Stimulated activated CD4-positive, alpha-beta T cell treated with anti-CD3 and anti-CD28 coated beads, Interleukin-15, amount 100 ng/mL, for 1 hour (primary cell): Measurements from ENCODE around the gene SLC25A14.
A peak's percentile ranks its signal among the peaks of the same experiment; 100 is the strongest.

Experiments
- DNase-seq, 2 donors: peaks; one replicate each; pipeline ENCODE4 v3.0.0-alpha.2; 2020; ENCODE audit warnings: low read depth in 1 of 2, low spot score in 1 of 2

Gene SLC25A14

DNA sequence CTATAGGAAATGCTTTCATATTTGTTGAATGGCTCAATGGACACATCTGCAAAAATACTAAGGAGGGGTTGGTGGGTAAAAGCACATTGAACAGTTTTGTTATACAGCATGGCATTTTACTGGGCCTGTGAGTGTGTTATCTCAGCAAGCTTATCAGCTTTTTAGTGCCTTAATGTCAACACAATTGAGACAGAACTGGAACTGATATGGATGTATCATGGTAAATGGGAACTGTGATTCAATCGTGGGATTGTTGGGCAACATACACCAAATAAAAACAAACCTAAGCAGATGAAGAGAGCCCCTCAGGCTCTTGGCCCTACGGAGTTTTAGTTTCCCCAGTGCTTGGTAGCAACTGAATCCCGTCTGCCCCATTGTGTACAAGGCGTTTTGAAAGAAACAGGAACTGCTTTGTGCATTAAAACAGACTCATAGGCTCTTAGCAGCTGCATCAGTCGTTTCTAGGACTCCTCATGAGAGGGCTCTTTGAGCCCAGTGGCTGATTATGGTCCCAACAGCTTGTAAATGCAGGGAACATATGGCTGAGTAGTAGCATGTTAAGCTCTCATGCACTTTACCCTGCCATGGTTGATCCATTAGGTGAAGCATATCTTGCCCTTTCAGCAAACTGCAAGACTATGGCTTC, 38.4 kb downstream of the SLC25A14 start:
- no peak for DNase-seq

DNA sequence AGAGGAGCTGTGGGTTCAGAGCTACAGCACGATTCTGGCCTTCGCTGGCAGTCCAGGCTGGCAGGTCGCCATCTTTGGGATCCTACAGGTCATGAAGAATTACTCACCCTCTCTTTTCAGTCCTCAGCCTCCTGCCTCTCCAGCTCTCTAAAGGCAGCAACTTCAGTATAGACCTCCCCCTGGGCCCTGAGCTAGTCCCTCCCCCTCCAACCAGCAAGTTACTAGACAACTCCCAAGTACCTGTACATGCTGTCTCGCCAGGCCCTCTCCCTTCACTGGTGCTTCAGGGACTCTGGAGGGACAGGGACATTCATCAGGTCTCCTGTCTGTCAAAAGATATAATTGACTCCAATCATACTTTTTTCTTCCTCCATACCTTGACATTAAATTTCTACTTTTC, 45.8 kb downstream of the SLC25A14 start, which contains the start of gene GPR119:
GPR119 (minus strand) TSS at position 155 of the 400 bp plus-strand sequence. CDS start 227 bp downstream, outside the sequence.
- DNase-seq = no peak

DNA sequence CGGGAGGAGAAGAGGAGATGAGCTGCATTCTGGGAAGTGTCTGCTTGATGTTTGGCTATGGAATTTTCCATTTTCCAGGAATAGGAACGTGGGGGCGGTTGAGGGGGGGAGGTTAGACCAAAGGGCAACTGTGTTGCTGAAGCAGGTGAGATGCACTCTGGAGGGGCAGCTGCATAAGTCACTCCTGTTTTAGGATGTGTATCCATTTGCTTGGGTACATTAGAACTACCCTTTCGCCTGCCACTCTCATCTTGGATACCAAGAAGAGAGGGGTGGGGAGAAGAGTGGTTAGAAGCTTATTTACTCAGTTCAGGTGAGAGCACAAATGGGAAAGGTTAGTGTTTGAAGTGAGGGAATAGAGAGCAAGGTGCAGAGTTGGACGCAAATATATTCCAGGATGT, 46.7 kb downstream of the SLC25A14 start:
- DNase-seq = no peak

DNA sequence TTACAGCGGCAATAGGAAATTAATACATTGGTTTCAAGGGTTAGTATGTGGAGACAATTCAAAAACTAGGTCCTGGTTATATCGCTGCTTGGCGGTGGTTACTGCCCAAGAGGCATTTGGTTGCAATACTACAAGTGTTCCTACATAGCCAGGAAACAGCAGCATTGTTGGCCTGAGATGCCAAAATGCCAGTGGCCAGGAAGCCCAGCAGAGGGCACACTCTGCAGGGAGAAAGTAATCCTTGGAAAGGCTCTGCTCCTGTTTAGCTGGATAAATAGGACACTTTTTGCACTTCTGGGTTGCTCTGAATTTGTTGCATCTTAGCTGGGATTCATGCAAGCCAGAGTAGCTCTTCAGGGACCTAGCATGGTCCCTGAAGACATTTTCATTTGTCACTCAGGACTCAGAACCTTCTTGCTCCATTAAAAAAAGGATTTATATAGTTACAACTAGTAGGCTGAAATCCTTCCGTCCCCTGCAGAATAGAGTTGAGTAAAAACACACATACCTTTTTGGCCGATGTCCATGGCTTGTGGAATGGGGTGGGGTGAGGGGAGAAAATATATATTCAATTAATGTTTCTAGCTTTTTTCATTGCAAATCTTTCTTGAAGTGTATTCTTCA, 53.8 kb downstream of the SLC25A14 start:
- DNase-seq = no peak

DNA sequence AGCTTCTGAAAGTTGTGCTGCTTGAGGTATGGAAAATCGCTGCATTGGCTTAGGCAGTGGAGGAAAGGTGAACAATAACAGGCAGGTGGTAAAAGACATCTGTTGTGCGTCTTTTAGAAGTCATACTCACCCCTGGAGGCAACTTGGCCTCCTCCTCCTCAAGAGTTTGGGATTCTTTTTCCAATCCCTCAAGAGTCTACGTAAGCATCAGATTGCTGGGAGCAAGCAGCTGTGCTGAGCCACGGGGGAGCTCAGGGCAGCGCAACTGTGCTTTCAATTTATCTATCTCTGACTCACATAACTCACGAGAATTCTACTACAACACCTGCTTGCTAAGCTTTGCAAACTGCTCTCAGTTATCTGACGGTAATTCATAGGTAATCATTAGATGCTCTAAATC, 55.6 kb downstream of the SLC25A14 start:
- DNase-seq = no peak

DNA sequence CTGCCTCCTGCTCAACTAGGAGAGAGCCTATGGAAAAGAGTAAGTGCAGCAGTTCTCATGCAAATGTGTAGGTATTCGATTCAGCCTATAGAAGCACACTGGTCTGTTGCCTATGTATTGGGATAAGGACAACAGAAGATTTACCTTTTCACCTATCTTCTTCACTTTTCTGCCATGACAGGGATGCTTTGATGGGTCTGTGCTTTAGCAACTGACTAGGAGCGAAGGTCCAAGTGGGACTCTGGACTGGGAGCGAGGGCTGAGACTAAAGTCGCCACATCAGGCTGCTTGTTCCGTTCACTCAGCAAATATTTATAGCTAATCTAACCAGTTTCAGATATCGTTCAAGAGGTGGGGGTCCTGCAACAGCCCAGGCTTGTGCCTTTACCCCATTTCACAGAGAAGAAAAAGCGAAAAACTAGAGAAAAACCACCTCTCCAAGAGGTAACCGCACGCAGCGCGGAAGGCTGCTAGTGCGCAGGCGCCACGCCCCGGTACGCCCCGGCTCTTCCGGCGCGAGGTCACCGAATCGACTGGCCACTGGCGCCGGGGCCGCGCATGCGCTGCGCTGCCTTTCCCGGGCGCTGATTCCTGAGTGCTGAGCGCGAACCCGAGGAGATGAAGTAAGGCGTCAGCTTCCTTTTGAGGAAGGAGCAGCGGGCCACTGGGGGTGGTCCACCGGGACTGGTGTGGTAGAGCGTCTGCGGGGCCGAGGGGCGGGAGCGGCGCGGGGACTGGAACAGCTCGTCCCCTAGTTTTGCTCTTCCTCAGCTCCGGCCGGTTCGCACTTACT, 61.9 kb downstream of the SLC25A14 start, which contains the start of gene RBMX2:
RBMX2 (plus strand) TSS at position 573 of the 793 bp plus-strand sequence; CDS start at position 619, 46 bp downstream.
- peak; percentile 49 to 54 for DNase-seq

DNA sequence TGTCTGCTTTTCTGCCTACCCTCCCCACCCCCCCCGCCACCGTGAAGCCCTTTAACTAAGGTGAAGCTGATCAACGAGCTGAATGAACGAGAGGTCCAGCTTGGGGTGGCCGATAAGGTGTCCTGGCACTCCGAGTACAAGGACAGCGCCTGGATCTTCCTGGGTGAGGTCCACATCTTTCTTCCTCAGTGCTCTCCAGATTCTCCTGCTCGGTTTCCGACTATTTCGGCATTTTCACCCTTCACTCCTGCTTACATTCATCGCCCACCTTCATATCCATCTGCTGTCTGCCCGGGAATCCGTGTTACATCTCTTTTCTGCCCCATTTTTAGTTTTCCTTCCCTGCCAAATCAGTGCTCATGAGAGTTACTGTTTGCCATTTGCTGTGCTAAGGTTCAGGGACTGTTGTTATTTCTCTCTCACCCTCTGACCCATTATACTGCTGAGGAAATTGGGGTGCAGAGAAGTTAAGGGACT, 62.5 kb downstream of the SLC25A14 start:
- DNase-seq = no peak

DNA sequence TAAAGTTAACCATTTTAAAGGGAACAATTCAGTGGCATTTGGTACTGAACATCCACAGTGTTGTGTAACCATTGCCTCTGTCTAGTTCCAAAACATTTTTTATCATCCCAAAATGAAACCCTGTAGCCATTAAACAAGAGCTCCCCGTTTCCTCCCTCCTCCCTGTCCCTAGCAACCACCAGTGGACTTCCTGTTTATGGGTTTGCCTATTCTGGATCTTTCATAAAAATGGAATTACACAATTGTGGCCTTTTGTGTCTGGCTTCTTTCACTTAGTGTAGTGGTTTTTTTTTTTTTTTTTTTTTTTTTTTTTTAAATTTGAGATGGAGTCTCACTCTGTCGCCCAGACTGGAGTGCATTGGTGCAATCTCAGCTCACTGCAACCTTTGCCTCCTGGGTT, 73.7 kb downstream of the SLC25A14 start:
- no peak for DNase-seq

DNA sequence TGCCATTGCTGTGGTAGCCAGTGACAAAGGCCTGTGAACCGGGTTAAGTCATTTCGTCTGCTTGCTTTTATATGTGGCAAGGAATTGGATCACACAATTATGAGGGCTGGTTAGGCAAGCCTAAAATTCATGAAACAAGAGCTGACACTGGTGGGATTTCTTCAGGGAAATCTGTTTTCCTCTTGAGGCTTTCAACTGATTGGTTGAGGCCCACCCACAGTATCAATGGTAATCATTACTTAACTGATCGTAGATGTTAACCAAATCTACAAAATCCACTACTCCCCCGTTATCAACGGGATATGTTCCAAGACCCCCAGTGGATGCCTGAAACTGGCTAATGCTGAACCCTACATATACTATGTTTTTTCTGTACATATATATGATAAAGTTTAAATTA, 75.1 kb downstream of the SLC25A14 start:
- DNase-seq = no peak

DNA sequence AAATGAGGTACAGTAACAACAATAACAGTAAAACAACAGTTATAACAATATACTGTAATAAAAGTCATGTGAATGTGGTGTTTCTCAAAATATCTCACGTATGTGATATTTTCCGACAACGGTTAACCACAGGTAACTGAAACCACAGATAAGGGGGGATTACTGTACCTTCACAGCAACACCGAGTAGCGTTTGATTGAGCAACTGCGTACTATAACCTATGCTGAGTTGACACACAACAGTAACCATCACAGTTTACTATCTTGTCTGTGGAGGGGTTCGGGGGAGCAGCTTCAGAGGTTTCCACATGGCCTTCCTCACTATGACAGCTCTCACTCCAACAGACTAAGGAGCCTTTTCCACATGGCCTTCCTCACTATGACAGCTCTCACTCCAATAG, 75.5 kb downstream of the SLC25A14 start:
- no peak for DNase-seq

DNA sequence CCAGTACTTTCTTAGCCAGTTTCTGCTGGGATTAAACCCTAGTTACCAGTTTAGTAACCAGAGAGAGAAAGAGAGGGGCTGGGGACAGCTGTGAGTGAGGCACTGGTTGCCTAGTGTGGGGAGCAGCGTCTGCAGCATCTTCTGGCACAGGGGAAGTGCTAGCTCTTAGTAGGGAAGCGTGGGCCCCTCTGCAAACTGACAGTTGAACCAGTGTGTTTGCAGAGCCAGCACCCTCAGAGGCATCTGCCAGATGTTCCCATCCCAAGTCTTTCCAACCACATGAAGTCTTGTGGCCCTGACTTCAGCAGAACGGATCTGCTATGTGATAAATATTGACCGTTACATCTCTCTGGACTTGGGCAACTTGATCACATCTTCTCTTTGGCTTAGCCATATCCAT, 77.1 kb downstream of the SLC25A14 start:
- no peak for DNase-seq

DNA sequence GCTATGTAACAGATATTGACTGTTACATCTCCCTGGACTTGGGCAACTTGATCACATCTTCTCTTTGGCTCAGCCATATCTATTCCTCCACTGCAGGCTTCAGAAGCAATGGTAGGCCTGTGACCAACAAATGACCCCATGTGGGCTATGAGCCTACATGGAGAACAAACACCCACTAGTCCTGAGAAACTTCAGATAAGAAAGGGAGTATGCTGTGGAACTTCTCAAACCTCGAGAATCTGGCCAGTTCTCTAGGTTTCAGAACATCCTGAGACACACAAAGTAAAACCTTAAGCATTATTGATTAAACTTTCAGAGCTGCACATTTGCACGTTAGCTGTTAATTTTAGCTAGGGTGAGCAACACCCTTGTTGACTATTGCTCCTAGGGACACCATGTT, 78.3 kb downstream of the SLC25A14 start:
- no peak for DNase-seq

DNA sequence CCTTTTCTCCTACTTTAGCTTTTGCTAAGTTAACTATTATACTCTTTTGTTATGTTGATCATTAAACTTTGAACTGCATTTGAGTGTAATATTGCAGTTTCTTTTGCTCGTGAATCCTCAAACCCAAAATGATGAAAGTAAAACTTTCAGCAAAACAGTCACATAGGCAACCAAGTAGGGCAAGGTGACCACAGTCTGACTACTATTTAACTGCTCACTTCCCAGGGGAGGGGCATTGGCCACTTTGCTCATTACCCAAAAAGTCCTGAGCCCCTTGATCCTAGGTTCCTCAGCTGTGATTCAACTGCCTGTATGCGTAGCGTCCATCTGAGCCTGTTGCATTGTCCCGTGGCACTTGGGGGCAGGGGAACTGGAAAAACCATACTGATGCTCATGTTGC, 79.0 kb downstream of the SLC25A14 start:
- no peak for DNase-seq

DNA sequence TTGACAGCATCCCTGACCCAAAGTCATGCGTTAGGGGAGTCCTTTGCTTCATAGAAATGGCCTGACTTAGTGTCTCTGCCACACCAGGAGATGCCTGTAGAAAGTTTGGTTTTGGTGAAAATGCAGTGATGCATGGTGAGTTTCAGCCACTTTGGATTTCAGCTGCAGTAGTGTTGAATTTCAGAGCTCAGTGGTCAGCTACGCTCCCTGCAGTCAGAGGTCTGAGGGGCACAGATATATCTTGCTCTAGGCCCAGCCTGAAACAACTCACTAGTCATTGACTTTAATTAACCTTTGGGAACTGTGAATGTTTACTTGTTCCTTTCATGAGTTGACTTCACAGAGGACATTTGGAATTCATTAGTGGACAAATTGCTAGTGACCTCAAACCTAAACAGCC, 79.5 kb downstream of the SLC25A14 start:
- DNase-seq = no peak
